Mesothelial cell of epicardium (in vitro differentiated cells): Measurements from ENCODE around the gene CCM2L. TPM values are rescaled to one million over a fixed set of nuclear protein-coding genes. Genes with fewer than 3 reads are reported as not detected.
A peak's percentile ranks its signal among the peaks of the same experiment; 100 is the strongest.

Experiments used
- DNase-seq, 2 experiments: peaks; one replicate each; pipeline ENCODE4 v3.0.0; 2021; ENCODE audit warnings: low spot score in 2 of 2; ENCODE audit not compliant: unreplicated experiment in 2 of 2
- H3K27ac Mint-ChIP-seq: 2 replicates; pipeline ENCODE4 v1.8.0; 2021; ENCODE audit warnings: mixed read lengths
- H3K27me3 Mint-ChIP-seq: 2 replicates; pipeline ENCODE4 v1.8.0; 2021; ENCODE audit warnings: low read depth, mixed read lengths
- H3K36me3 Mint-ChIP-seq: 2 replicates; pipeline ENCODE4 v1.8.0; 2021; ENCODE audit warnings: mixed read lengths
- H3K4me1 Mint-ChIP-seq: 2 replicates; pipeline ENCODE4 v1.8.0; 2021; ENCODE audit warnings: mixed read lengths
- H3K4me3 Mint-ChIP-seq: 2 replicates; pipeline ENCODE4 v1.8.0; 2021; ENCODE audit warnings: mild to moderate bottlenecking, moderate library complexity, mixed read lengths
- H3K9me3 Mint-ChIP-seq: 2 replicates; pipeline ENCODE4 v1.8.0; 2021; ENCODE audit warnings: mixed read lengths
- total RNA-seq: library from RNA; stranded (reverse); gene quantifications from 3 replicates; pipeline ENCODE4 v1.2.1, GENCODE V29; 2021
- TF ChIP-seq, protein P1 (sequence below): fragments of 200-600 bp; sonication (generic); IDR thresholded peaks from one replicate; pipeline ENCODE4 v1.5.0; 2021; ENCODE audit warnings: antibody characterized with exemption; ENCODE audit not compliant: unreplicated experiment

The CCM2L gene
- total RNA-seq: 0.16 to 0.38 TPM in 2 of 3 replicates, not detected in the other

DNA sequence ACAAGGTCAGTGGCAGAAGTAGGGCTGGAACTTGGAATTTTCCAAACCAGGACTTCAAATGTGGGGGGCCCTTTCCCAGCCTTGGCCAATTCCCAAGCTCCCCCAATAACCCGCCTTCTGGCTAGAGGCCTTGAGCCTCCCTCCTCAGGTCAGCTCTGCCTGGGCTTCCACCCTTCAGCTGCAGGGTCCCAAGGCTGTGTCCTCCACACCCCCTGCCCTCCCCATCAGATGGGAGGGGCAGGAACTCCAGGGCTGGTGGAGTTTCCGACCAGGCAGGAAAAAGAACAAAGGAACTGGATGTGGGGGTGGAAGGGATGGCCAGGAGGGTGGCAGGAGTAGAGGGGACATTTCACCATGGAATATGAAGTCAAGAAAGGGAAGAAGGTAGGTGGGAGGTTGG is at the start of gene CCM2L:
TSS of gene CCM2L (plus strand) at position 338 of the 400 bp plus-strand sequence. CDS start at position 355, 17 bp downstream.
- peaks cover 47% of the 10 kb centered on the region for H3K27me3 Mint-ChIP-seq
- TF ChIP-seq, protein P1, sequence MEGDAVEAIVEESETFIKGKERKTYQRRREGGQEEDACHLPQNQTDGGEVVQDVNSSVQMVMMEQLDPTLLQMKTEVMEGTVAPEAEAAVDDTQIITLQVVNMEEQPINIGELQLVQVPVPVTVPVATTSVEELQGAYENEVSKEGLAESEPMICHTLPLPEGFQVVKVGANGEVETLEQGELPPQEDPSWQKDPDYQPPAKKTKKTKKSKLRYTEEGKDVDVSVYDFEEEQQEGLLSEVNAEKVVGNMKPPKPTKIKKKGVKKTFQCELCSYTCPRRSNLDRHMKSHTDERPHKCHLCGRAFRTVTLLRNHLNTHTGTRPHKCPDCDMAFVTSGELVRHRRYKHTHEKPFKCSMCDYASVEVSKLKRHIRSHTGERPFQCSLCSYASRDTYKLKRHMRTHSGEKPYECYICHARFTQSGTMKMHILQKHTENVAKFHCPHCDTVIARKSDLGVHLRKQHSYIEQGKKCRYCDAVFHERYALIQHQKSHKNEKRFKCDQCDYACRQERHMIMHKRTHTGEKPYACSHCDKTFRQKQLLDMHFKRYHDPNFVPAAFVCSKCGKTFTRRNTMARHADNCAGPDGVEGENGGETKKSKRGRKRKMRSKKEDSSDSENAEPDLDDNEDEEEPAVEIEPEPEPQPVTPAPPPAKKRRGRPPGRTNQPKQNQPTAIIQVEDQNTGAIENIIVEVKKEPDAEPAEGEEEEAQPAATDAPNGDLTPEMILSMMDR: no peak
- H3K4me1 Mint-ChIP-seq: no peaks in the 10 kb centered on the region
- no peak within 1 kb of the TSS for H3K27ac Mint-ChIP-seq
- DNase-seq: no peak
- no peak within 1 kb of the TSS for H3K4me3 Mint-ChIP-seq
- H3K36me3 Mint-ChIP-seq: no peaks in the 10 kb centered on the region
- H3K9me3 Mint-ChIP-seq: no peaks in the 10 kb centered on the region

DNA sequence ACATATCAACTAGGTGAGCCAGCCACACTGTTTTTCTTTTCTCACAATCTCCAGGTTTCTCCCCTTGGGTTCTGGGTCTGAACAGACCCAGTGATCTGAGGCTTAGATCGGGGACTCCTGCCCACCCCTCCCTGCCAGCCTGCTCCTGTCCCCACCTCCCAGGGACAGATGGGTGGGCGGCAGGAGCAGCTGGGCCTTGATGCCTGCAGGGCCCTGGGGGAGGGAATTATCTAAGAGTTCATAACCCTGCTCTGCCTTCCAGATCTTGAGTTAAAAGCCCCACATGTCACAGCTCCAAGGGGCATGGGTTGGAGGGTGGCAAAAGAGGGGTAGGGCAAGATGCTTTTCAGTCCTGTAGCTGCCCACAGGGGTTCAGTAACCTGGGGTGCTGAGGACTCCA is 47.5 kb upstream of the CCM2L start:
- DNase-seq: no peak
- Mint-ChIP-seq H3K9me3 (no peaks in the 10 kb centered on the region), H3K4me3 (no peak overlapping the region), H3K4me1 (peaks cover 3% of the 10 kb centered on the region), H3K36me3 (no peaks in the 10 kb centered on the region), H3K27me3 (peaks cover 87% of the 10 kb centered on the region), H3K27ac (no peak overlapping the region)
- TF ChIP-seq, protein P1: no peak

DNA sequence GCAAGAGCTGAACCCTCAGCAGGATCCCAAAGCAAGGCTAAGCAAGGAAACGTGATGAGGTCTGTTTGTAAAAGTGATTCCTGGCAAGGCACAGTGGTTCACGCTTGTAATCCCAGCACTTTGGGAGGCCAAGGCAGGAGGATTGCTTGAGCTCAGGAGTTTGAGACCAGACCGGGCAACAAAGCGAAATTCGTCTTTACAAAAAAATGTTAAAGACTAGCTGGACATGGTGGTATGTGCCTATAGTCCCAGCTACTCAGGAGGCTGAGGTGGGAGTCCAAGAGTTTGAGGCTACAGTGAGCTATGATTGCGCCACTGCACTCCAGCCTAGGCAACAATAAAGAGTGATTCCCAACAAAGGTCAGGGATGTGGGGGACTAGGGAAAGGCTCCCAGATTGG is 46.3 kb upstream of the CCM2L start:
- TF ChIP-seq, protein P1: no peak
- Mint-ChIP-seq H3K27me3 (peaks cover 87% of the 10 kb centered on the region), H3K9me3 (no peaks in the 10 kb centered on the region), H3K36me3 (no peaks in the 10 kb centered on the region), H3K4me1 (peaks cover 6% of the 10 kb centered on the region), H3K4me3 (no peak overlapping the region), H3K27ac (no peak overlapping the region)
- no peak for DNase-seq

DNA sequence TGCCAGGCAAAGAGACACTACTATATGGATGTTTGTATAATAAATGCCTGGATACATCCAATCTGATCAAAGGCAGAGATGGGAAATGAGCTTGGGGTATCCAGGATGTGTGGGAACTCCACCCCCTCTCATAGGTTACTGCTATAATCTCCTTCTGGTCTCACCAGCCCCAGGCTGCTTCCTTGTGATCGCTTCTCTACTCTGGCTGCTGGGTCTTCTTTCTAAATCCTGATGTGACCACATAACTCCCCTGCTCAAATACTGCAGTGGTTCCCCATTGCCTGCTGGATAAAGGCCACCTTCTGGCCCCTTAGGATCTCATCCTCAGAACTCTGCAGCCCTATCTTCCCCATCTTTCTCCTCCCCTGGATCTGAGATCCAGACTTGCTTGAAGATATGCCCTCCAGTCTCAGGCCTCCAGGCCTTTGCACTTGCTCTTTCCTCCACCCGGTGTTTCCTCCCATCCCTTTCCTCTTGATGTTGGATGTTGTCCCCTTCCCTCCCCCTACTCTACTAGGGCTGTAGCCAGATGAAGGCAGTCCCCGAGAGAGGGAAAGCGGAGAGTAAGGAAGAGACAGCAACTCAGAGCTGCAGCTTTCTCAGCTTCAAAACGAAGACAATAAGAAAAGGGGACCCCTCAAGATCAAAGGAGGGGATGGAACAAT is 43.1 kb upstream of the CCM2L start:
- H3K36me3 Mint-ChIP-seq: no peaks in the 10 kb centered on the region
- peak overlapping the region; percentile 45 for H3K4me3 Mint-ChIP-seq
- TF ChIP-seq, protein P1: no peak
- DNase-seq: no peak
- peaks cover 85% of the 10 kb centered on the region for H3K27me3 Mint-ChIP-seq
- no peaks in the 10 kb centered on the region for H3K9me3 Mint-ChIP-seq
- no peak overlapping the region for H3K27ac Mint-ChIP-seq
- peaks cover 6% of the 10 kb centered on the region for H3K4me1 Mint-ChIP-seq

DNA sequence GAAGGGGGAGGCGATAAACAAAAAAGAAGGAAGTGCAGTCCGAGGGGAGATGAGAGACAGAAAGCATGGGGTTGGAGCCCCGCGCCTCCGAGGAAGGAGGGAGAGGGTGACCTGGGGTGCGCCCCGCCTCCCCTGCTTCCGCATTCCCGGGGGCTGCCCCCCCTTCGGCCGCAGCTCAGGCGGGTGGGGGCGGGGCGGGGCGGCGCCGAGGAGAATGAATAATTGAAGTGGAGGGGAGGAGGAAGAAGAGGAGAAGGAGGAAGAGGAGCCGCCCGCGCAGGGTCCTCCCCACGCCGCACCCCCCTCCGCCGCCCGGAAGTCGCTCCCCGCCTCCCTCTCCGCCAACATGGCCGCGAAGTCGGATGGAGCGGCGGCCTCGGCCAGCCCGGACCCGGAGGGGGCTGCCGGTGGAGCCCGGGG is 42.4 kb upstream of the CCM2L start, which contains the start of gene XKR7:
TSS of gene XKR7 (plus strand) at position 322 of the 420 bp plus-strand sequence. CDS start at position 347, 25 bp downstream.
- Mint-ChIP-seq H3K4me3 (peak within 1 kb of the TSS; percentile 85), H3K27me3 (peaks cover 82% of the 10 kb centered on the region), H3K4me1 (peaks cover 6% of the 10 kb centered on the region), H3K27ac (no peak within 1 kb of the TSS), H3K36me3 (no peaks in the 10 kb centered on the region), H3K9me3 (no peaks in the 10 kb centered on the region)
- TF ChIP-seq, protein P1: no peak
- peak in 1 of 2 experiments; percentile 43 for DNase-seq
